Measurements from ENCODE around the gene DNM3. TPM values are rescaled to one million over a fixed set of nuclear protein-coding genes. Genes with fewer than 3 reads are reported as not detected.

DNM3 gene
- total RNA-seq, 1 donor from 2014 or later: 4.7 TPM

DNA sequence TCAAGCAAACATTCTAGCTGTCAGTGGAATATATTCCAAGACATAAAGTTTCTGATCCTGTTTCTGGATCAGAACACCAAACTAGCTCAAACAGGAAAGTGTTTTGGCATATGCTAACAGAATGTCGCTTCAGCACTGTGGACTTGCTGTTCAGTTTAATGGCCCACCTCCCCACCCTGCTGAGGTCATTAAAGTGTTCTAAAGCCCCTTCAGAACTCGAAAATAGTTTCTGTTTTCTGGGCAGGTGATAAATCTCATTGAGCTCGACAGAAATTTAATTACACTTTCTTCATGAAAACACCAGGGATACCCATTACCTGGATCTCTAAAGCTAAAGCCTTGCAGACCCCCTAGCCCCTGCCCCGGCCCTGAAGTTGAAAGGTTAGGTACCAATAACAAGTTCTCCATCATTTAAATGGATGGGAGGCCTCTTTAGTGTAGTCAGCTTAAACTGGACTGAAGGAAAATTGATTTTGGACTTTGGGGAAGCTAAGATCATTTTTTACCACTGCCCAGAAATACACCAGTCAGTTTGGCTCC is 575.3 kb downstream of the DNM3 start:
- H3K9ac ChIP-seq (ENCODE audit: low read length): no peak overlapping the region
- no peak overlapping the region for H3K4me3 Mint-ChIP-seq (ENCODE audit: unreplicated experiment)
- DNase-seq (ENCODE audit: low read depth) (no peak), FAIRE-seq (no peak)
- peaks cover 4% of the 10 kb centered on the region for H3K36me3 Mint-ChIP-seq (ENCODE audit: low read depth, unreplicated experiment)
- H3K4me1 Mint-ChIP-seq (ENCODE audit: low read depth, unreplicated experiment): peaks cover 25% of the 10 kb centered on the region
- no peaks in the 10 kb centered on the region for H3K27me3 Mint-ChIP-seq (ENCODE audit: low read depth, unreplicated experiment)
- H3K36me3 ChIP-seq (ENCODE audit: insufficient read depth, low read length): no peaks in the 10 kb centered on the region
- no peaks in the 10 kb centered on the region for H3K9me3 ChIP-seq (ENCODE audit: insufficient read depth, low read depth, low read length)
- TF ChIP-seq, protein P1, sequence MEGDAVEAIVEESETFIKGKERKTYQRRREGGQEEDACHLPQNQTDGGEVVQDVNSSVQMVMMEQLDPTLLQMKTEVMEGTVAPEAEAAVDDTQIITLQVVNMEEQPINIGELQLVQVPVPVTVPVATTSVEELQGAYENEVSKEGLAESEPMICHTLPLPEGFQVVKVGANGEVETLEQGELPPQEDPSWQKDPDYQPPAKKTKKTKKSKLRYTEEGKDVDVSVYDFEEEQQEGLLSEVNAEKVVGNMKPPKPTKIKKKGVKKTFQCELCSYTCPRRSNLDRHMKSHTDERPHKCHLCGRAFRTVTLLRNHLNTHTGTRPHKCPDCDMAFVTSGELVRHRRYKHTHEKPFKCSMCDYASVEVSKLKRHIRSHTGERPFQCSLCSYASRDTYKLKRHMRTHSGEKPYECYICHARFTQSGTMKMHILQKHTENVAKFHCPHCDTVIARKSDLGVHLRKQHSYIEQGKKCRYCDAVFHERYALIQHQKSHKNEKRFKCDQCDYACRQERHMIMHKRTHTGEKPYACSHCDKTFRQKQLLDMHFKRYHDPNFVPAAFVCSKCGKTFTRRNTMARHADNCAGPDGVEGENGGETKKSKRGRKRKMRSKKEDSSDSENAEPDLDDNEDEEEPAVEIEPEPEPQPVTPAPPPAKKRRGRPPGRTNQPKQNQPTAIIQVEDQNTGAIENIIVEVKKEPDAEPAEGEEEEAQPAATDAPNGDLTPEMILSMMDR (IDR thresholded peaks at IDR 0.05; ENCODE audit: insufficient read depth, low read depth, low read length): no peak
- no peak for TF ChIP-seq EZH2 (IDR thresholded peaks at IDR 0.05; ENCODE audit: insufficient read depth, low read length)
- no peaks in the 10 kb centered on the region for H3K27me3 ChIP-seq (ENCODE audit: insufficient read depth, low read length)
- no peak overlapping the region for H3K27ac Mint-ChIP-seq (ENCODE audit: unreplicated experiment)
- no peak overlapping the region for H2AFZ ChIP-seq (ENCODE audit: low read depth, low read length)
- no peak overlapping the region for H3K4me2 ChIP-seq (ENCODE audit: low read length)
- no peaks in the 10 kb centered on the region for H4K20me1 ChIP-seq (ENCODE audit: insufficient read depth, low read length)
- peaks cover 3% of the 10 kb centered on the region for H3K4me1 ChIP-seq (ENCODE audit: insufficient read depth, low read length)
- H3K79me2 ChIP-seq (ENCODE audit: insufficient read depth, low read length): no peaks in the 10 kb centered on the region
- no peaks in the 10 kb centered on the region for H3K9me3 Mint-ChIP-seq (ENCODE audit: unreplicated experiment)
- H3K4me3 ChIP-seq (ENCODE audit: insufficient read depth, low read depth, low read length): no peak overlapping the region
- no peak overlapping the region for H3K27ac ChIP-seq (ENCODE audit: low read depth, low read length)

DNA sequence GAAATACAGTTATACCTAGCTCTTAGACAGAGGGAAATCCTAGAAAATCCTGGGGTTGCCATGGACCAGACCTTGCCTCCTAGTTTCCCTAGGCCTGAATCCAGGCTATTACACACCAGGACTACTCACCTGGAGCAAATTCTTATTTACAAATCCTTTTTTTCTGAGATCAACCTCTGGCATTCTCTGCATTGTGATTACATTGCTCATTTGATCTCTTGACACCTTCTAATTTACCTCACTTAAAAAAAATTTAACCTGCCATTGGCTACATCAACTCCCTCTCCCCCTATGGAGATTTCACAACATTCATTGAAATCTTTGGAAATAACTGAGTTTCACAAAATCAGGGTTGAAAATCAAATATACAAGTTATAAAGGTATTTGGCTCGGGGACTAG is 576.3 kb downstream of the DNM3 start:
- peak overlapping the region; percentile 22 for H3K27ac Mint-ChIP-seq (ENCODE audit: unreplicated experiment)
- H3K4me3 Mint-ChIP-seq (ENCODE audit: unreplicated experiment): no peak overlapping the region
- TF ChIP-seq, protein P1 (IDR thresholded peaks at IDR 0.05; ENCODE audit: insufficient read depth, low read depth, low read length): no peak
- TF ChIP-seq EZH2 (IDR thresholded peaks at IDR 0.05; ENCODE audit: insufficient read depth, low read length): no peak
- Histone ChIP-seq H3K79me2 (ENCODE audit: insufficient read depth, low read length) (no peaks in the 10 kb centered on the region), H3K4me1 (ENCODE audit: insufficient read depth, low read length) (peaks cover 3% of the 10 kb centered on the region), H4K20me1 (ENCODE audit: insufficient read depth, low read length) (no peaks in the 10 kb centered on the region), H3K4me3 (ENCODE audit: insufficient read depth, low read depth, low read length) (no peak overlapping the region), H3K9ac (ENCODE audit: low read length) (no peak overlapping the region), H3K4me2 (ENCODE audit: low read length) (no peak overlapping the region), H3K27ac (ENCODE audit: low read depth, low read length) (no peak overlapping the region), H3K36me3 (ENCODE audit: insufficient read depth, low read length) (no peaks in the 10 kb centered on the region), H3K9me3 (ENCODE audit: insufficient read depth, low read depth, low read length) (no peaks in the 10 kb centered on the region), H3K27me3 (ENCODE audit: insufficient read depth, low read length) (no peaks in the 10 kb centered on the region), H2AFZ (ENCODE audit: low read depth, low read length) (no peak overlapping the region)
- FAIRE-seq (no peak), DNase-seq (ENCODE audit: low read depth) (no peak)
- no peaks in the 10 kb centered on the region for H3K27me3 Mint-ChIP-seq (ENCODE audit: low read depth, unreplicated experiment)
- H3K9me3 Mint-ChIP-seq (ENCODE audit: unreplicated experiment): no peaks in the 10 kb centered on the region
- H3K36me3 Mint-ChIP-seq (ENCODE audit: low read depth, unreplicated experiment): peaks cover 4% of the 10 kb centered on the region
- H3K4me1 Mint-ChIP-seq (ENCODE audit: low read depth, unreplicated experiment): peaks cover 21% of the 10 kb centered on the region

DNA sequence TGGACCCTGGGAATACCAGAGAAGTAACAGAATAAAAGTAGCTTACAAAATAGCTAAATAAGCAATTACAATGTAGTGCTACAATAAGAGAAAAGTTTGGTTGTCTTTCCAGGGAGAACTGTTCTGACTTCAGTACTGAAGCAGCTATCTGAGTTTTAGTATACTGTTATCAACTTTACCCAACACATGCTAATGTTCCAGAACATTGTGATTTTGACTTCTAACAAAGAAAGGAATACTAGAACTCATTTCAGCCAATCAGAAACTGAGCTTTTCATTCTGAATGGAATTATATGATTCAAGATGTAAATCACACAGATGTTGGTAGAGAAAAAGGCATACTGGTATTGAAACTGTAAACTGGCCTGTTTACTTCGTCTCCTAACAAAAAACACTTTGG is 579.1 kb downstream of the DNM3 start, which contains the start of gene C1orf105:
Gene C1orf105, plus strand, starts transcription at position 301 of the 400 bp plus-strand sequence. CDS start 201 bp downstream, outside the sequence.
- no peak within 1 kb of the TSS for H3K27ac ChIP-seq (ENCODE audit: low read depth, low read length)
- no peak within 1 kb of the TSS for H3K4me2 ChIP-seq (ENCODE audit: low read length)
- H3K4me1 ChIP-seq (ENCODE audit: insufficient read depth, low read length): peaks cover 3% of the 10 kb centered on the region
- no peaks in the 10 kb centered on the region for H4K20me1 ChIP-seq (ENCODE audit: insufficient read depth, low read length)
- Mint-ChIP-seq H3K27ac (ENCODE audit: unreplicated experiment) (no peak within 1 kb of the TSS), H3K36me3 (ENCODE audit: low read depth, unreplicated experiment) (no peaks in the 10 kb centered on the region), H3K9me3 (ENCODE audit: unreplicated experiment) (no peaks in the 10 kb centered on the region), H3K4me3 (ENCODE audit: unreplicated experiment) (no peak within 1 kb of the TSS), H3K4me1 (ENCODE audit: low read depth, unreplicated experiment) (peaks cover 14% of the 10 kb centered on the region), H3K27me3 (ENCODE audit: low read depth, unreplicated experiment) (no peaks in the 10 kb centered on the region)
- H3K9me3 ChIP-seq (ENCODE audit: insufficient read depth, low read depth, low read length): no peaks in the 10 kb centered on the region
- no peak for TF ChIP-seq EZH2 (IDR thresholded peaks at IDR 0.05; ENCODE audit: insufficient read depth, low read length)
- TF ChIP-seq, protein P1 (IDR thresholded peaks at IDR 0.05; ENCODE audit: insufficient read depth, low read depth, low read length): no peak
- H2AFZ ChIP-seq (ENCODE audit: low read depth, low read length): no peak within 1 kb of the TSS
- H3K79me2 ChIP-seq (ENCODE audit: insufficient read depth, low read length): no peaks in the 10 kb centered on the region
- H3K36me3 ChIP-seq (ENCODE audit: insufficient read depth, low read length): no peaks in the 10 kb centered on the region
- no peak for FAIRE-seq
- no peak within 1 kb of the TSS for H3K4me3 ChIP-seq (ENCODE audit: insufficient read depth, low read depth, low read length)
- DNase-seq (ENCODE audit: low read depth): no peak
- no peak within 1 kb of the TSS for H3K9ac ChIP-seq (ENCODE audit: low read length)
- no peaks in the 10 kb centered on the region for H3K27me3 ChIP-seq (ENCODE audit: insufficient read depth, low read length)
